ENCODE results near the gene ZG16B.

ZG16B gene

GRCh38 chr16:2829501-2830354 lies at the start of gene ZG16B:
Gene ZG16B (plus strand): TSS chr16:2830303. CDS start chr16:2830442, 139 bp downstream.
- TF ChIP-seq, protein P1, sequence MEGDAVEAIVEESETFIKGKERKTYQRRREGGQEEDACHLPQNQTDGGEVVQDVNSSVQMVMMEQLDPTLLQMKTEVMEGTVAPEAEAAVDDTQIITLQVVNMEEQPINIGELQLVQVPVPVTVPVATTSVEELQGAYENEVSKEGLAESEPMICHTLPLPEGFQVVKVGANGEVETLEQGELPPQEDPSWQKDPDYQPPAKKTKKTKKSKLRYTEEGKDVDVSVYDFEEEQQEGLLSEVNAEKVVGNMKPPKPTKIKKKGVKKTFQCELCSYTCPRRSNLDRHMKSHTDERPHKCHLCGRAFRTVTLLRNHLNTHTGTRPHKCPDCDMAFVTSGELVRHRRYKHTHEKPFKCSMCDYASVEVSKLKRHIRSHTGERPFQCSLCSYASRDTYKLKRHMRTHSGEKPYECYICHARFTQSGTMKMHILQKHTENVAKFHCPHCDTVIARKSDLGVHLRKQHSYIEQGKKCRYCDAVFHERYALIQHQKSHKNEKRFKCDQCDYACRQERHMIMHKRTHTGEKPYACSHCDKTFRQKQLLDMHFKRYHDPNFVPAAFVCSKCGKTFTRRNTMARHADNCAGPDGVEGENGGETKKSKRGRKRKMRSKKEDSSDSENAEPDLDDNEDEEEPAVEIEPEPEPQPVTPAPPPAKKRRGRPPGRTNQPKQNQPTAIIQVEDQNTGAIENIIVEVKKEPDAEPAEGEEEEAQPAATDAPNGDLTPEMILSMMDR (IDR thresholded peaks at IDR 0.05; ENCODE audit: extremely low read depth, missing control alignments) = no peak
- no peak for DNase-seq (ENCODE audit: low spot score)

DNA sequence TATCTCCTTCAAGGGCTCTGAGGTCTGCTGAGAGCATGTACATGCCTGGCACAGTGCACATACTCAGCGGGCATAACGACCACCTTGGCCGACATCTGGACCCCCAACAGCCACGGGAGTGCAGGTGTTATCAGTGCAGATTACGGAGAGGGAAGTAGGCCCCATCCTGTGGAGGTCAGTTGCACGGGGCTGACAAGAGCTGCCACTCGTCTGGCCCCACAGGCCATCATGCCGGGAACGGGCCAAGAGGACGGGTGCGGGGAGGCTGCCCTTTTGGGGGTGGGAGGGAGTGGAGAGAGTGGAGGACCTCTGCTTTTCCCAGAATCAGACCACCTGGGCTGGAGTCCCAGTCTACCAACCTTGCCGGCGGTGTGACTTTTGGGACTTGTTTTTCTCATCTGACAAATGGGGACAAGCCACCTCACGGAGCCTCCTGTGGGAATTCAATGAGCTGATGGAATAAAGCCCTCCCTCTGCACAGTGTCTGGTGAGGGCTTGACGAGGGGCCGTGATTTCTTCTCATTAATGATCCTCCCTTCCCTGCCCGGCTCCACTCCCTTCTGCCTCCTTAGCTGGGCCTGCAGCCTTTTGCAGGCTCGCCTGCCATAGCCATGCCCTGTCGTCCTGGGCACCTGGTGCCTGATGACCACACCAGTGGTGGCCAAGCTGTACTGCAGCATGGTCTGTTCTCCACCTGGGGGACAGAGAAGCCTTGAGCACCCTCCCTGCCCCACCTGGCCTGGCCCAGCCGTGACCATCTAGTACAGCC lies 47.3 kb upstream of the ZG16B start:
- no peak for DNase-seq (ENCODE audit: low spot score)
- TF ChIP-seq, protein P1 (IDR thresholded peaks at IDR 0.05; ENCODE audit: extremely low read depth, missing control alignments) = no peak

DNA sequence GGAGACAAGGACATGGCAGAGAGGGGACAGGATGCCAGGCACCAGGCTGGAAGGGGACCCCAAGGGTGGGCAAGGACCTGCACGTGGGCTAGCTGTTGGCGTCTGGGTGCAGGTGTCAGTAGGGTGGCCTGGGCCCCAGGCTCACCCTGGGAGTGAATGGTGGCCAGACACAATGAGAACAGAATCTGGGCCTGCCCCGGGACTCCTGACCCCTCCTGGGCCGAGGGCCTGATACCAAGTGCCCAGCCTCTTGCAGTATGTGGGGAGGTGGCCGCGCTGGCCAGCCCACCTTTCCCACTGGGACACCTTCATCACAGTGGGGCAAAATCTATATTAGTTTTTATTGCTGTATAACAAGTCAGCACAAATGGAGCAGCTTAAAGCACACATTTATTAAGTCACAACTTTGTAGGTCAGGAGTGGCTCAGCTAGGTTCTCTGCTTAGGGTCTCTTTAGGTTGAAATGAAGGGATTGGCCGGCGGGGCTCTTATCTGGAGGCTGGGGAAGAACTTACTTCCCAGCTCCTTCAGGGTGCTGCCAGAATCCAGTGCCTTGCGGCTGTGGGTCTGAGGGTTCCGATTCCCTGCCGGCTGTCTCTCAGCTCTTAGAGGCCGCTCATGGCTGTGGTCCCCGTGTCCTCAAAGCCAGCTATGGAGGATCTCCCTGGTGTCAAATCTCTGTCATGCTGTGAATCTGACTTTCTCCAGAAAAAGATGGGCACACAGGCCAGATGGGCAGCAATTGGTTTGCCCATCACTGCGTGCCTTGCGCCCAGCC lies 46.3 kb upstream of the ZG16B start:
- DNase-seq (ENCODE audit: low spot score) = no peak
- TF ChIP-seq, protein P1 (IDR thresholded peaks at IDR 0.05; ENCODE audit: extremely low read depth, missing control alignments) = no peak

DNA sequence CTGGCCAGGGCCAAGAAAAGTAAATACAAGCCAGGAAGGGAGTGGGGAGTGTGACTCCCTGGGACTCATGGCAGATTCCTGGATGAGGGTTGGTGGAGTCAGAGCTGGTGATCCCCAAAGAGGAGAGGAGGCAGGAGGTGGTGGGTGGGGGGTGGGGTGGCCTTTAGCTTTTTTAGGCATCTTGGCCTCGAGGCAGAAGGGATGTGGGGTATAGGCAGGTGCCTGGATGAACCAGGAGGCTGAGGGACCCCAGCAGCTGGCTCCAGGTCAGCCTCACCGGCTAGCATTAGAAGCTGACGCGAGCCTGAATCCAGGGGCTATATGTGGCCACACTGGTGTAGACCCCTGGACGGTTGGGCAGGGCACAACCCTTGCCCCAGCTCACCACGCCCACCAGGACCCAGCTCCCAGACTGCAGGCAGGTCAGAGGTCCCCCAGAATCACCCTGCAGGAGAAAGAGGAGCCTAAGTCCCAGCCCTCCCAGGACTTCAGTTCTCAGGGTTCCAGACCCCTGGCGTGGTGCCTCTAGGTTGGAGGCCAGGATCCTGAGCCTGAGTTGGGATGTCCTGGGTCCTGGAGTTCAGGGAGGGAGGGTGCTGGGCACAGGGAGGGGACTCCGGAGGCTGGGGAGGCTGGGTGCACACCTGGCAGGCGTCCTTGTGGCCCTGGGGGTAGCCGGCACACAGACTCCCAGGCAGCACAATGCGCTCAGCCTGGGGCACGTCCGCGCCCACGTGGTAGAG lies 45.6 kb upstream of the ZG16B start:
- no peak for DNase-seq (ENCODE audit: low spot score)
- TF ChIP-seq, protein P1 (IDR thresholded peaks at IDR 0.05; ENCODE audit: extremely low read depth, missing control alignments) = no peak

GRCh38 chr16:2785101-2785991 lies 44.8 kb upstream of the ZG16B start:
- DNase-seq (ENCODE audit: low spot score) = no peak
- TF ChIP-seq, protein P1 (IDR thresholded peaks at IDR 0.05; ENCODE audit: extremely low read depth, missing control alignments) = no peak

Measured in GM20000 (cell line).